Measurements from ENCODE around the gene BARX1.

Gene BARX1

DNA sequence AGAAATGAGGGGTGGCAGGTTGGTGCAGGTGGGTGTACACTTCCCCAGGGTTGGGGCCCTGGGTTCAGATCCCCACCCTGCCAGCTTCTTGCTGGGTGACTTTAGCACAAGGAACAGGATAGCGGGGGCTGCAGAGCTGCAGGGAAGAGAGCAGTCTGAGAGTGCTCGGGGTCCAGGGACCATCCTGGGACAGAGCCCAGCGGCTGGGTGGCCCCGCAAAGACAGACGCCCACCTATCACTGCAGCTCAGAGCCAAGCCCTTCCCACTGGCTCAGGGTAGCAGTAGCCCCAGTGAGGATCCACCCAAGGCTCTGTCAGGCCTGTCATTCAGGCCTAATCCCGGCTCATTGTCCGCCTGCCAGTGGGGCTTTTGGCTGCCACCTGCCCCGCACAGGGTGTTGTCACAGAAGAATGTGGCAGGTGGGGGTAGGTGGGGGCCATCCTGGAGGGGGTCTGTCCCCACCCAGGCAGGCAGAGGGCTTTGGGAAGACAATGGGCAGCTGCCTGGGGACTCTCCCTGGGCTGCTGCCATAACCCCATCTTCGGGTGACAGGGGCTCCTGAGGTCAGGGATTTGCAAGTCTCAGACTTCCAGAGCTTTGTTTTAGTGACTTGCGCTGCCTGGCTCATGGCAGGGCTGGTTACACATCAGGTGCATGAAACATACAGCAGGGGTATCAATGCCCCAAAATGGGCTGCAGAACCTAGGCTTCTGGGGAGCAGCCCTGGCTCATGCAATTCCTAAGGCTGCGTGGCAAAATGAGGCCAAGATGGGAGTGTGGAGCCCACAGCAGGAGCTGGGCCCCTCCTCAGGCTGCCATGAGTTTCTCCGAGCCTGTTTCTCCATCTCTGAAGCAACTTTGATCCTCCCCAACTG, 52.1 kb downstream of the BARX1 start:
- no peak for TF ChIP-seq POU2F2 (IDR thresholded peaks at IDR 0.05; ENCODE audit: low read depth, low read length)
- TF ChIP-seq SPI1 (IDR thresholded peaks at IDR 0.05; ENCODE audit: low read depth, low read length): no peak
- TF ChIP-seq TAF1 (IDR thresholded peaks at IDR 0.05; ENCODE audit: low read depth, low read length): no peak
- TF ChIP-seq POLR2A (IDR thresholded peaks at IDR 0.05; ENCODE audit: low read depth, low read length): no peak
- no peak for TF ChIP-seq PAX5 (IDR thresholded peaks at IDR 0.05; ENCODE audit: insufficient read depth, low read length, severe bottlenecking)
- TF ChIP-seq POLR2AphosphoS5 (IDR thresholded peaks at IDR 0.05; ENCODE audit: low read depth, low read length): no peak
- DNase-seq (ENCODE audit: insufficient read length, low spot score) (no peak), FAIRE-seq (no peak)

DNA sequence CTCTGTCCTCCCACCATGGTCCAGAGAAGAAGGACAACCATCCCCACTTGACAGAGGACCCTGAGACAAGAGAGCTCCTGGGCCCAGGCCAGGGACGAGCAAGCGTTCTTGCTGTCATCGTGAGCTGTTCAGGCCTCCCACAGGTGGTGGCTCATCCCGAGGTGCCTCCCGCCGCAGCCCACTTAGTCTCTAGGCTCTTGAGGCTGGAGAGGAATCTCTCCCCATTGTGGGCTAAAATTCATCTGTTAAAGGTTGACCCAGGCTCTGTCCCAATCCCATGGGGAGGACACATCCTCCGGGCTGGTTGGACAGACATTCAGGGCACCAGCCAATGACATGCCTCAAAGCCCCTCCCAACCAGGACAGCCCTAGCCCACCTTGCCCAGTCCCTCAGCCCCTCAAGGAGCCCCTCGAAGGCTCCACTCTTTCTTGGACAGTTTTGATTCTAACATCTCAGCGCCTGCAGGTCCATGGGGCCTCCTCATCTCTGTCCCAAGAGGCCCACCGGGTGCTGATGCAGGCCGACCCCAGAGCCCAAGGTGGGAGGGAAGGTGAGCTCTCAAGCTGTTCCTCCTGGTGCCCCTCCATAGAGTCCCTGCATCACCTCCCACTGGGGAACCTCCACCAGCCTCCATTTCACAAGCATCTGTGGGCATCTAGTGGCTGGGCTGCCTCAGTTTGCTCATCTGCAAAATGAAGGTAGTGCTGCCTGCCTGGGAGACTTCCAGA, 52.9 kb downstream of the BARX1 start:
- TF ChIP-seq POLR2AphosphoS5 (IDR thresholded peaks at IDR 0.05; ENCODE audit: low read depth, low read length): no peak
- TF ChIP-seq SPI1 (IDR thresholded peaks at IDR 0.05; ENCODE audit: low read depth, low read length): no peak
- no peak for TF ChIP-seq POLR2A (IDR thresholded peaks at IDR 0.05; ENCODE audit: low read depth, low read length)
- no peak for TF ChIP-seq PAX5 (IDR thresholded peaks at IDR 0.05; ENCODE audit: insufficient read depth, low read length, severe bottlenecking)
- no peak for TF ChIP-seq POU2F2 (IDR thresholded peaks at IDR 0.05; ENCODE audit: low read depth, low read length)
- no peak for TF ChIP-seq TAF1 (IDR thresholded peaks at IDR 0.05; ENCODE audit: low read depth, low read length)

More for the DNA sequence above, 52.9 kb downstream of the BARX1 start:
- FAIRE-seq (no peak), DNase-seq (ENCODE audit: insufficient read length, low spot score) (no peak)
